Fibroblast of lung (primary cell): ENCODE data around the gene VEPH1. TPM values are rescaled to one million over a fixed set of nuclear protein-coding genes. Genes with fewer than 3 reads are reported as not detected.

Experiments used
- DNase-seq, 2 donors: peaks; one replicate each; pipeline versions ENCODE4 v3.0.0 to v3.0.0-alpha.2; 2010; ENCODE audit warnings: low read depth in 2 of 2
- H2AFZ ChIP-seq: 2 replicates; pipeline ENCODE4 v1.5.1; 2012; ENCODE audit warnings: low read length, control low read depth, inconsistent platforms
- H3K27ac ChIP-seq: 2 replicates; pipeline ENCODE4 v1.5.1; 2011; ENCODE audit warnings: low read length, control low read depth; ENCODE audit not compliant: insufficient read depth
- H3K27me3 ChIP-seq: 2 replicates; pipeline ENCODE4 v1.5.1; 2011; ENCODE audit warnings: mild to moderate bottlenecking, low read length; ENCODE audit not compliant: control insufficient read depth, insufficient read depth
- H3K36me3 ChIP-seq: 2 replicates; pipeline ENCODE4 v1.5.1; 2011; ENCODE audit warnings: low read length; ENCODE audit not compliant: control insufficient read depth, insufficient read depth
- H3K4me1 ChIP-seq: 2 replicates; pipeline ENCODE4 v1.5.1; 2011; ENCODE audit warnings: low read length; ENCODE audit not compliant: control insufficient read depth, insufficient read depth; ENCODE audit errors: extremely low read depth
- H3K4me2 ChIP-seq: 2 replicates; pipeline ENCODE4 v1.5.1; 2011; ENCODE audit warnings: low read length, control low read depth; ENCODE audit not compliant: insufficient read depth; ENCODE audit errors: extremely low read depth
- H3K4me3 ChIP-seq, 4 experiments: fragments of 200-600 bp in 1 of 4; sonication (generic) in 1 of 4; replicated peaks in 1 of 4; 2 replicates each; pipeline ENCODE4 v1.5.1; 2011 to 2016; ENCODE audit warnings: low read length in 4 of 4, low read depth in 3 of 4, mild to moderate bottlenecking in 3 of 4, control low read depth in 2 of 4, inconsistent platforms in 1 of 4, mixed read lengths in 1 of 4; ENCODE audit not compliant: insufficient read depth in 1 of 4; ENCODE audit errors: control extremely low read depth in 1 of 4
- H3K79me2 ChIP-seq: 2 replicates; pipeline ENCODE4 v1.5.1; 2012; ENCODE audit warnings: mild to moderate bottlenecking, low read length, inconsistent platforms; ENCODE audit not compliant: control insufficient read depth, insufficient read depth
- H3K9ac ChIP-seq: 2 replicates; pipeline ENCODE4 v1.5.1; 2011; ENCODE audit warnings: mild to moderate bottlenecking, low read length, control low read depth; ENCODE audit not compliant: insufficient read depth
- H3K9me3 ChIP-seq: 2 replicates; pipeline ENCODE4 v1.5.1; 2012; ENCODE audit warnings: low read depth, low read length; ENCODE audit not compliant: control insufficient read depth, insufficient read depth
- H4K20me1 ChIP-seq: 2 replicates; pipeline ENCODE4 v1.5.1; 2011; ENCODE audit warnings: low read length; ENCODE audit not compliant: control insufficient read depth, insufficient read depth; ENCODE audit errors: extremely low read depth
- CTCF ChIP-seq, 2 donors: IDR thresholded peaks in 1 of 2; conservative IDR thresholded peaks in 1 of 2; 1 replicate in 1 of 2; 2 replicates in 1 of 2; pipeline ENCODE4 v1.5.1; 2011 to 2012; ENCODE audit warnings: low read length in 2 of 2, control low read depth in 1 of 2, inconsistent platforms in 1 of 2, low read depth in 1 of 2, mild to moderate bottlenecking in 1 of 2
- EZH2 ChIP-seq: IDR thresholded peaks from 2 replicates; pipeline ENCODE4 v1.5.1; 2012; ENCODE audit warnings: low read length, control low read depth, mild to moderate bottlenecking; ENCODE audit errors: missing control alignments
- polyA plus RNA-seq, 2 donors: library from polyadenylated mRNA; depleted of rRNA in 1 of 2; stranded (reverse) in 1 of 2; unstranded in 1 of 2; fragments of >200 nt; gene quantifications; 2 replicates each; pipeline ENCODE4 v1.2.1, GENCODE V29; 2011 to 2012; ENCODE audit warnings: missing spikeins in 1 of 2
- total RNA-seq: library from RNA; depleted of rRNA; stranded (reverse); fragments of >200 nt; gene quantifications from 2 replicates; pipeline ENCODE4 v1.2.1, GENCODE V29; 2014

Gene VEPH1
- total and polyA plus RNA-seq, 2 donors (not counting 1 experiment from before 2014, with no cell fraction given): 13.1 to 34.7 TPM

- no peak for DNase-seq
- H3K4me3 ChIP-seq: peak overlapping the region; percentile 2 to 45 (median 18)
- no peak overlapping the region for H3K9ac ChIP-seq
- peaks cover 14% of the 10 kb centered on the region for H3K4me1 ChIP-seq
- no peaks in the 10 kb centered on the region for H3K36me3 ChIP-seq
- TF ChIP-seq CTCF (conservative IDR thresholded peaks at IDR 0.05 in 1 of 2, IDR thresholded peaks at IDR 0.05 in 1 of 2; ENCODE audit: low read depth in 1 of 2, low read length in 2 of 2) (no peak), EZH2 (no peak)
- no peaks in the 10 kb centered on the region for H3K79me2 ChIP-seq
- H3K4me2 ChIP-seq: peak overlapping the region; percentile 74
- H4K20me1 ChIP-seq: no peaks in the 10 kb centered on the region
- H3K27ac ChIP-seq: peak overlapping the region; percentile 43
- no peaks in the 10 kb centered on the region for H3K9me3 ChIP-seq
- no peaks in the 10 kb centered on the region for H3K27me3 ChIP-seq
- H2AFZ ChIP-seq: no peak overlapping the region
Measured at GRCh38 chr3:157459706-157460105, 43.5 kb downstream of the VEPH1 start.

- no peak overlapping the region for H2AFZ ChIP-seq
- no peak overlapping the region for H3K4me3 ChIP-seq
- H3K4me2 ChIP-seq: no peak overlapping the region
- no peak overlapping the region for H3K27ac ChIP-seq
- DNase-seq: no peak
- no peaks in the 10 kb centered on the region for H3K36me3 ChIP-seq
- TF ChIP-seq CTCF (conservative IDR thresholded peaks at IDR 0.05 in 1 of 2, IDR thresholded peaks at IDR 0.05 in 1 of 2; ENCODE audit: low read depth in 1 of 2, low read length in 2 of 2): no peak
- no peak for TF ChIP-seq EZH2
- no peaks in the 10 kb centered on the region for H3K4me1 ChIP-seq
- no peak overlapping the region for H3K9ac ChIP-seq
- no peaks in the 10 kb centered on the region for H3K27me3 ChIP-seq
- H4K20me1 ChIP-seq: no peaks in the 10 kb centered on the region
- no peaks in the 10 kb centered on the region for H3K79me2 ChIP-seq
- H3K9me3 ChIP-seq: no peaks in the 10 kb centered on the region
Measured at GRCh38 chr3:157453824-157454223, 49.4 kb downstream of the VEPH1 start.

- no peak overlapping the region for H2AFZ ChIP-seq
- H3K27me3 ChIP-seq: no peaks in the 10 kb centered on the region
- no peak overlapping the region for H3K4me3 ChIP-seq
- no peaks in the 10 kb centered on the region for H3K36me3 ChIP-seq
- H4K20me1 ChIP-seq: no peaks in the 10 kb centered on the region
- no peak for DNase-seq
- H3K9me3 ChIP-seq: no peaks in the 10 kb centered on the region
- H3K79me2 ChIP-seq: no peaks in the 10 kb centered on the region
- TF ChIP-seq CTCF (conservative IDR thresholded peaks at IDR 0.05 in 1 of 2, IDR thresholded peaks at IDR 0.05 in 1 of 2; ENCODE audit: low read depth in 1 of 2, low read length in 2 of 2) (no peak), EZH2 (no peak)
- no peak overlapping the region for H3K9ac ChIP-seq
- no peak overlapping the region for H3K27ac ChIP-seq
- no peak overlapping the region for H3K4me2 ChIP-seq
- H3K4me1 ChIP-seq: no peaks in the 10 kb centered on the region
Measured at GRCh38 chr3:157452097-157452496, 51.1 kb downstream of the VEPH1 start.
